Cardiac fibroblast (primary cell): ENCODE results near the gene MOSMO.

Experiments used
- DNase-seq, 2 donors: peaks; one replicate each; pipeline versions ENCODE4 v3.0.0 to v3.0.0-alpha.2; 2010; ENCODE audit warnings: low read depth in 2 of 2
- H3K4me3 ChIP-seq, 2 donors: replicated peaks in 1 of 2; 1 replicate in 1 of 2; 2 replicates in 1 of 2; pipeline ENCODE4 v1.5.1; 2011; ENCODE audit warnings: low read depth in 2 of 2, low read length in 2 of 2, mild to moderate bottlenecking in 2 of 2, moderate library complexity in 1 of 2
- TF ChIP-seq, protein P1 (sequence below): IDR thresholded peaks from one replicate; pipeline ENCODE4 v1.5.1; 2011; ENCODE audit warnings: low read depth, mild to moderate bottlenecking, low read length, inconsistent platforms

Gene MOSMO

GRCh38 chr16:21980032-21980431 is 27.9 kb upstream of the MOSMO start:
- DNase-seq = no peak
- no peak overlapping the region for H3K4me3 ChIP-seq
- TF ChIP-seq, protein P1, sequence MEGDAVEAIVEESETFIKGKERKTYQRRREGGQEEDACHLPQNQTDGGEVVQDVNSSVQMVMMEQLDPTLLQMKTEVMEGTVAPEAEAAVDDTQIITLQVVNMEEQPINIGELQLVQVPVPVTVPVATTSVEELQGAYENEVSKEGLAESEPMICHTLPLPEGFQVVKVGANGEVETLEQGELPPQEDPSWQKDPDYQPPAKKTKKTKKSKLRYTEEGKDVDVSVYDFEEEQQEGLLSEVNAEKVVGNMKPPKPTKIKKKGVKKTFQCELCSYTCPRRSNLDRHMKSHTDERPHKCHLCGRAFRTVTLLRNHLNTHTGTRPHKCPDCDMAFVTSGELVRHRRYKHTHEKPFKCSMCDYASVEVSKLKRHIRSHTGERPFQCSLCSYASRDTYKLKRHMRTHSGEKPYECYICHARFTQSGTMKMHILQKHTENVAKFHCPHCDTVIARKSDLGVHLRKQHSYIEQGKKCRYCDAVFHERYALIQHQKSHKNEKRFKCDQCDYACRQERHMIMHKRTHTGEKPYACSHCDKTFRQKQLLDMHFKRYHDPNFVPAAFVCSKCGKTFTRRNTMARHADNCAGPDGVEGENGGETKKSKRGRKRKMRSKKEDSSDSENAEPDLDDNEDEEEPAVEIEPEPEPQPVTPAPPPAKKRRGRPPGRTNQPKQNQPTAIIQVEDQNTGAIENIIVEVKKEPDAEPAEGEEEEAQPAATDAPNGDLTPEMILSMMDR = no peak

GRCh38 chr16:21982108-21982507 is 25.8 kb upstream of the MOSMO start:
- TF ChIP-seq, protein P1 = no peak
- H3K4me3 ChIP-seq = no peak overlapping the region
- no peak for DNase-seq

GRCh38 chr16:21984062-21984461 is 23.8 kb upstream of the MOSMO start:
- H3K4me3 ChIP-seq = no peak overlapping the region

DNA sequence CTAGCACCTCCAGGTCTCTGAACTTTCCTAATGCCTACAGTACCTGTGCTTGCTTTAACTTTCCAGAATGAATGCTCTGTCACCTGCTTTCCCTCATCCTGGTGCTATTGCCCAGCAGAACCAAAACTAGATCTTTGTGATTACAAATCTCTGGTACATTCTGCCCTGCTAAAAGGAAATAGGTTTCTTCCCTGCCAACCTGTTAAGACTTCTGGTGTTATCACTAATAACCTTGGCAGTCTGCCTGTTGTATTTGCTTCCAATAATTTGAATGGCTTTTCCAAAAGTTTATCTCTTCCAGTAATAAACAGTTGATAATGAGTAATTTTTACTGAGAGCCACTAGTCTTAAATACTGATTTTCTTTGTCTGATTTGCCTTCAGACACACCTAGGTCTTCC is 22.4 kb upstream of the MOSMO start:
- TF ChIP-seq, protein P1 = no peak
- DNase-seq = no peak
- H3K4me3 ChIP-seq = no peak overlapping the region

More at GRCh38 chr16:21984062-21984461, 23.8 kb upstream of the MOSMO start:
- no peak for DNase-seq
- TF ChIP-seq, protein P1 = no peak

DNA sequence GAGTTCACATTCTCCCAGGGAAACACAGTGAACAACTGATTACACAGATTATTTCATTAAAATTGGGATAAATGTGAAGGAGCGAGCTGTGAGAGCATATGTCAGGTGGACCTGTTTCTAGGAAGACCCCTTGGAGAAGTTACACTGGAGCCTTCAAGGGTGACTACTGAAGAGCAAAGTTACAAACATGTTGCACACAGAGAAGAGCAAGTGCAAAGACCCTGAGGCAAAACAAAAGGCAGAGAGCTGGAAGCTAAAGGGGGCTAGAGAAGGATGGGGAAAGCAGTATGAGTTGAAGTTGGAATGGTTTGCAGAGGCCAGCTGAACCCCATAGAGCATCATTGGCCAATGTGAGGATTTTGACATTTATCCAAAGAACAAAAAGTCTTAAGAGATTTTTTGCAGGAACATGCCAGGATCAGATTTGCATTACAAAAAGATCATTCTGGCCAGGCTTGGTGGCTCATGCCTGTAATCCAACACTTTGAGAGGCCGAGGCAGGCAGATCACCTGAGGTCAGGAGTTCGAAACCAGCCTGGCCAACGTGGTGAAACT is 21.1 kb upstream of the MOSMO start:
- H3K4me3 ChIP-seq = no peak overlapping the region
- no peak for DNase-seq
- TF ChIP-seq, protein P1 = no peak

DNA sequence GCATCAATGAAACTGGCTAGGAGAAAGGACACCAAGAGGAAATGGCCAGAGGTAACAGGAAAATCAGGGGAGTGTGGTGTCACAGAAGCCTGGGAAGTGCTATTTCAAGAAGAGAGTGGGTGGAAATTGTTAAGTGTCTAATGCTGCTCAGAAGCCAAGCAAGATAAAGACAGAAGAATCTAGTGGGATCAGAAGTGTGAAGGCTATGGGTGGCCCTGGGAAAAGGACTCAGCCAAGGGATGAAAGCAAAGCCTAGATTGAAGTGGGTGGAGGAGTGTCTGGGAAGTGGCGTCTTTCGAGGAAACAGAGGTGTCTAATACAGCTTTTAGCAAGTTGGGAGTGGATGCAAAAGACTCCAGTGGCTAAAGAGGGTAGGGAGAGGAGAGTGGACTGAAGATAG is 20.4 kb upstream of the MOSMO start:
- TF ChIP-seq, protein P1 = no peak
- DNase-seq = no peak
- no peak overlapping the region for H3K4me3 ChIP-seq

DNA sequence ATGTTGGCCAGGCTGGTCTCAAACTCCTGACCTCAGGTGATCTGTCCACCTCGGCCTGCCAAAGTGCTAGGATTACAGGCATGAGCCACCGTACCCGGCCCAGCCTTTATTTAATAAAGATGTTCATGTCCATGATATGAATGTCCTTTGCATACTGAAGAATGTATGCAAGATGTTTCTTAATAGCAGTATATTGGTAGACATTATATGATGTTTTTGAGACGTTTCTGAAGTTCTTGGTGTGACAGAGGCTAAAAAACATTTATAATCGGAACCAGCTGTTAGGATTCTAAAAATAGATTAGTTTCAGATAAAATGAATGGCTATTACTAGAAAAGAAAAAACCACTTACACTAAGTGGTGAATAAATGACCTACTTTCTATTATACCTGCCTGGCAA is 18.8 kb upstream of the MOSMO start:
- H3K4me3 ChIP-seq = no peak overlapping the region
- TF ChIP-seq, protein P1 = no peak
- DNase-seq = peak in 1 of 2 donors; percentile 13
